NK-92 (cell line): ENCODE measurements around the gene VPS45.

Experiments used
- DNase-seq: peaks from one replicate; lab custom pipeline; 2025; ENCODE audit not compliant: unreplicated experiment; lab: John Stamatoyannopoulos, UW

Gene VPS45

GRCh38 chr1:150072959-150073358, 5.4 kb downstream of the VPS45 start:
- no peak for DNase-seq

- DNase-seq = no peak
Measured at GRCh38 chr1:150073516-150073915, 5.9 kb downstream of the VPS45 start.

GRCh38 chr1:150076066-150076465, 8.5 kb downstream of the VPS45 start:
- DNase-seq = no peak

- DNase-seq = no peak
Measured at GRCh38 chr1:150076985-150077384, 9.4 kb downstream of the VPS45 start.

GRCh38 chr1:150080784-150081183, 13.2 kb downstream of the VPS45 start:
- DNase-seq = no peak

- DNase-seq = no peak
Measured at GRCh38 chr1:150082494-150082893, 14.9 kb downstream of the VPS45 start.

GRCh38 chr1:150083907-150084306, 16.3 kb downstream of the VPS45 start:
- DNase-seq = no peak

- DNase-seq = no peak
Measured at GRCh38 chr1:150085406-150085805, 17.8 kb downstream of the VPS45 start.

- no peak for DNase-seq
Measured at GRCh38 chr1:150087415-150087814, 19.8 kb downstream of the VPS45 start.

- no peak for DNase-seq
Measured at GRCh38 chr1:150089846-150090520, 22.4 kb downstream of the VPS45 start.

- no peak for DNase-seq
Measured at GRCh38 chr1:150092180-150092791, 24.7 kb downstream of the VPS45 start.

GRCh38 chr1:150093805-150094204, 26.2 kb downstream of the VPS45 start:
- no peak for DNase-seq

- no peak for DNase-seq
Measured at GRCh38 chr1:150094734-150095265, 27.2 kb downstream of the VPS45 start.

- DNase-seq = no peak
Measured at GRCh38 chr1:150102986-150103385, 35.4 kb downstream of the VPS45 start.

GRCh38 chr1:150106341-150106740, 38.8 kb downstream of the VPS45 start:
- DNase-seq = no peak

GRCh38 chr1:150109586-150109985, 42.0 kb downstream of the VPS45 start:
- DNase-seq = no peak

GRCh38 chr1:150110116-150110515, 42.5 kb downstream of the VPS45 start:
- no peak for DNase-seq

- DNase-seq = no peak
Measured at GRCh38 chr1:150111670-150112069, 44.1 kb downstream of the VPS45 start.

GRCh38 chr1:150115121-150115520, 47.5 kb downstream of the VPS45 start:
- DNase-seq = no peak

GRCh38 chr1:150118716-150119115, 51.1 kb downstream of the VPS45 start:
- DNase-seq = no peak

GRCh38 chr1:150121236-150121862, 53.8 kb downstream of the VPS45 start:
- no peak for DNase-seq

GRCh38 chr1:150126811-150127210, 59.2 kb downstream of the VPS45 start:
- no peak for DNase-seq
